Heart left ventricle (tissue), 16 donors: ENCODE data around the gene TMTC2. TPM values are rescaled to one million over a fixed set of nuclear protein-coding genes. Genes with fewer than 3 reads are reported as not detected.

ENCODE experiments used
- ATAC-seq, 4 donors: fragments of 200-7000 bp; cut with Tn5 transposase; one replicate each; pipeline ENCODE4 v1.9.1; 2020 to 2022; ENCODE audit warnings: moderate library complexity in 4 of 4, mild to moderate bottlenecking in 3 of 4, moderate number of reproducible peaks in 1 of 4
- DNase-seq, 5 donors: peaks; one replicate each; pipeline ENCODE4 v3.0.0-alpha.2; 2020
- H3K27ac ChIP-seq, 12 donors: fragments of 200-600 bp; sonication (generic) in 4 of 12; one replicate each; pipeline versions ENCODE4 v1.5.0 to v1.8.0; 2016 to 2022; ENCODE audit warnings: mild to moderate bottlenecking in 2 of 12
- H3K27me3 ChIP-seq, 9 donors: fragments of 200-600 bp; sonication (generic) in 2 of 9; one replicate each; pipeline versions ENCODE4 v1.5.1 to v1.8.0; 2016 to 2022; ENCODE audit warnings: mild to moderate bottlenecking in 3 of 9
- H3K36me3 ChIP-seq, 9 donors: fragments of 200-600 bp; sonication (generic) in 2 of 9; one replicate each; pipeline versions ENCODE4 v1.5.0 to v1.8.0; 2018 to 2022; ENCODE audit warnings: mild to moderate bottlenecking in 2 of 9
- H3K4me1 ChIP-seq, 12 donors: fragments of 200-600 bp; sonication (generic) in 4 of 12; one replicate each; pipeline versions ENCODE4 v1.5.0 to v1.8.0; 2016 to 2022; ENCODE audit warnings: mild to moderate bottlenecking in 3 of 12
- H3K4me3 ChIP-seq, 12 donors: fragments of 200-600 bp; sonication (generic) in 4 of 12; one replicate each; pipeline versions ENCODE4 v1.5.0 to v1.8.0; 2017 to 2022; ENCODE audit warnings: mild to moderate bottlenecking in 9 of 12, moderate library complexity in 4 of 12
- H3K9me3 ChIP-seq, 12 donors: fragments of 200-600 bp; sonication (generic) in 4 of 12; one replicate each; pipeline versions ENCODE4 v1.5.0 to v1.8.0; 2016 to 2022; ENCODE audit warnings: mild to moderate bottlenecking in 1 of 12
- POLR2A ChIP-seq, 2 donors: fragments of 450-650 bp; IDR thresholded peaks; one replicate each; pipeline ENCODE4 v1.6.1; 2017; ENCODE audit warnings: antibody characterized with exemption in 2 of 2, mild to moderate bottlenecking in 2 of 2, moderate library complexity in 2 of 2
- WGBS, 4 donors: extraction: QIAGEN DNeasy Blood & Tissue Kit in 2 of 4; methylation state at CpG; one replicate each; pipeline versions ENCODE4 v1.1.5 to v1.1.7; 2013 to 2018; 5-methylcytosine and 5-hydroxymethylcytosine counted together
- intact Hi-C, 10 donors: fragments of 100-400 bp; cut with DNase I; formaldehyde crosslinking; loops; one replicate each; pipeline versions ENCODE4 v1.11.1 to v1.14.2; 2022
- polyA plus RNA-seq, 2 donors: library from polyadenylated mRNA; stranded (reverse); fragments of 200-250 nt; gene quantifications; one replicate each; pipeline ENCODE4 v1.2.3, GENCODE V29; 2013
- total RNA-seq, 9 donors: library from RNA; depleted of rRNA in 2 of 9; stranded (reverse); fragments of >200 nt in 2 of 9; fragmentation: NEBNext Ultra II Directional in 3 of 9; extraction: Animal tissue kit (Norgen Biotek cat#: 25700) in 3 of 9; gene quantifications; one replicate each; pipeline versions ENCODE4 v1.1.0 to v1.2.4, GENCODE V29; 2016 to 2023
- TF ChIP-seq, protein P1 (sequence below), 12 donors: fragments of 200-600 bp; sonication (generic) in 4 of 12; IDR thresholded peaks; one replicate each; pipeline versions ENCODE4 v1.5.0 to v1.8.0; 2018 to 2022; ENCODE audit warnings: antibody characterized with exemption in 12 of 12, mild to moderate bottlenecking in 5 of 12
- donor health status: ischemic (EF 13 %, LVEDD 7.1; RV severe dilation, severe dysfunction).
- donor health status: healthy with polysubstance abuse.
- donor health status: DM: no; HTN: yes; CAD: no.
- donor health status: DM: no; HTN: no; CAD: no.
- donor health status: ischemic (EF 25% LVEDD 6.9; RV normal size, moderate dysfunction).
- donor health status: ischemic (EF 25% LVEDD 5.7; RV mildly dilated, moderate dysfunction).
- donor health status: healthy.
- donor health status: DM: yes; HTN: yes; CAD: no.
- donor health status: ischemic (EF 35%, LVEDD 5.7; RV mildly dilated, moderate dysfunction).
- donor health status: nonischemic (EF 11% LVEDD 7.7; RV severe dilation, severe dysfunction).
- donor health status: DM: yes; HTN: yes; CAD: no.
- donor health status: PGD.
- donor health status: ischemic (EF 29% LVEDD 5.4; RV normal size, mild dysfunction).
- donor health status: nonischemic (EF 23%, LVEDD 6.1; RV moderate dilation, normal function).

TMTC2 gene
- total and polyA plus RNA-seq, 11 donors, result 1.1 to 5.7 (median 3.3) TPM

DNA sequence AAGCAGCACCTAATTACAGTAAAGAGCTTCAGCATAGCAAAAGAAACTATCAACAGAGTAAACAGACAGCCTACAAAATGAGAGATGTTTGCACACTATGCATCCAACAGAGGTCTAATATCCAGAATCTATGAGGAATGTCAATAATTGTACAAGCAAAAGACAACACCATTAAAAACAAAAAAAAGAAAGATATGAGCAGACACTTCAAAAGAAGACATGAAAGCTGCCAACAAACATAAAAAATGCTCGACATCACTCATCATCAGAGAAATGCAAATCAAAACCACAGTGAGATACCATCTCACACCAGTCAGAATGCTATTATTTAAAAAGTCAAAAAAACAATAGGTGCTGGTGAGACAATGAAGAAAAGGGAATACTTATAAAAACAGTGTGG is 273.1 kb downstream of the TMTC2 start:
- intact Hi-C loops, result no loop called here
- Histone ChIP-seq H3K4me1 (no peaks in the 10 kb centered on the region), H3K4me3 (no peak overlapping the region), H3K9me3 (no peaks in the 10 kb centered on the region), H3K36me3 (no peaks in the 10 kb centered on the region), H3K27ac (no peak overlapping the region), H3K27me3 (no peaks in the 10 kb centered on the region)
- TF ChIP-seq, protein P1, sequence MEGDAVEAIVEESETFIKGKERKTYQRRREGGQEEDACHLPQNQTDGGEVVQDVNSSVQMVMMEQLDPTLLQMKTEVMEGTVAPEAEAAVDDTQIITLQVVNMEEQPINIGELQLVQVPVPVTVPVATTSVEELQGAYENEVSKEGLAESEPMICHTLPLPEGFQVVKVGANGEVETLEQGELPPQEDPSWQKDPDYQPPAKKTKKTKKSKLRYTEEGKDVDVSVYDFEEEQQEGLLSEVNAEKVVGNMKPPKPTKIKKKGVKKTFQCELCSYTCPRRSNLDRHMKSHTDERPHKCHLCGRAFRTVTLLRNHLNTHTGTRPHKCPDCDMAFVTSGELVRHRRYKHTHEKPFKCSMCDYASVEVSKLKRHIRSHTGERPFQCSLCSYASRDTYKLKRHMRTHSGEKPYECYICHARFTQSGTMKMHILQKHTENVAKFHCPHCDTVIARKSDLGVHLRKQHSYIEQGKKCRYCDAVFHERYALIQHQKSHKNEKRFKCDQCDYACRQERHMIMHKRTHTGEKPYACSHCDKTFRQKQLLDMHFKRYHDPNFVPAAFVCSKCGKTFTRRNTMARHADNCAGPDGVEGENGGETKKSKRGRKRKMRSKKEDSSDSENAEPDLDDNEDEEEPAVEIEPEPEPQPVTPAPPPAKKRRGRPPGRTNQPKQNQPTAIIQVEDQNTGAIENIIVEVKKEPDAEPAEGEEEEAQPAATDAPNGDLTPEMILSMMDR (IDR thresholded peaks at IDR 0.05), result no peak
- TF ChIP-seq POLR2A (IDR thresholded peaks at IDR 0.05), result no peak
- ATAC-seq (no peak), DNase-seq (no peak)
- 91 to 96% (median 95%) methylated on average over 1 of the region's 1 CpG for WGBS, 4 donors

DNA sequence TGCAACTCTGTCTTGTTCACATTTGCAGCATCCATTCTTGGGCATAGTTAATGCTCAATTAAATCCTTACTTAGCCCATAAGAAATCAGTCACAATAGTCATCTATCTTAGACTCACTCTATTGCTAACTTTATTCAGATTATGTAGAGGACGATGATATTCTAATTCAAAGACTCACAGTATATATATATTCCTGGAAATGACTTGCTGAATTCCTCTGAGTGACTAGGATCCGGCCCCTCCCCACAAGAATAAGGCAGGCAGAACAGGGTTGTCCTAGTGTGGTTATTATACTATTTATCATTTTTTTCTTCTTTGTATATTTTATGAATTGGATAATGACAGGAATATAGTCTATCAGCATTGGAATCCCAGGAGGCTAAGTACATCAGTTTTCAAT is 275.1 kb downstream of the TMTC2 start:
- H3K27me3 ChIP-seq, result no peaks in the 10 kb centered on the region
- no peaks in the 10 kb centered on the region for H3K36me3 ChIP-seq
- DNase-seq, result no peak
- peaks cover 0 to 3% (median 0%) of the 10 kb centered on the region in 12 donors for H3K4me1 ChIP-seq
- H3K9me3 ChIP-seq, result no peaks in the 10 kb centered on the region
- ATAC-seq, result no peak
- no peak overlapping the region for H3K4me3 ChIP-seq
- 92 to 95% (median 94%) methylated on average over 2 of the region's 2 CpGs for WGBS, 4 donors
- TF ChIP-seq, protein P1 (IDR thresholded peaks at IDR 0.05), result no peak
- no peak for TF ChIP-seq POLR2A (IDR thresholded peaks at IDR 0.05)
- no peak overlapping the region for H3K27ac ChIP-seq
- intact Hi-C loops, result no loop called here

DNA sequence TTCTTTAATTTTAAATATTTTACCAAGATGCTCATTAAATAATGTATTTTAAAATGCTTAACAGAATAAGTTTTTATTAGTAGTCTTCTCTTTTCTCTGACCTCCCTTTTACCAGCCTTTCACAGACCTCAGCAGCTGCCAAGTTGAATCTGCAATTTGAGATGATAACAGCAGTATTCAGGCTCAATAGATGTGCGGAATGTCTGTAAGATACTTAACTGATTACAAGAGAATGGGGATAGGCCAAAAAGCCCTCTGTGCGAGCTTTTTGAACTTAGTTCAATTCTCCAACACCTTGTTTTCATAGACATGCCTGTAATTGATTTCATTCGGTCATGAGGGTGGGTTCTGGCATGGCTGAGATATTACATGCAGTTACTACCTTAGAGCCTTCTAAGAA is 277.2 kb downstream of the TMTC2 start:
- ATAC-seq, result no peak
- no peak for DNase-seq
- TF ChIP-seq, protein P1 (IDR thresholded peaks at IDR 0.05), result no peak
- TF ChIP-seq POLR2A (IDR thresholded peaks at IDR 0.05), result no peak
- intact Hi-C loops, result no loop called here
- Histone ChIP-seq H3K27me3 (no peaks in the 10 kb centered on the region), H3K9me3 (no peaks in the 10 kb centered on the region), H3K4me3 (no peak overlapping the region), H3K27ac (no peak overlapping the region), H3K36me3 (no peaks in the 10 kb centered on the region), H3K4me1 (peaks cover 0 to 3% (median 0%) of the 10 kb centered on the region in 12 donors)
- 72 to 87% (median 80%) methylated on average over 3 of the region's 3 CpGs for WGBS, 4 donors

DNA sequence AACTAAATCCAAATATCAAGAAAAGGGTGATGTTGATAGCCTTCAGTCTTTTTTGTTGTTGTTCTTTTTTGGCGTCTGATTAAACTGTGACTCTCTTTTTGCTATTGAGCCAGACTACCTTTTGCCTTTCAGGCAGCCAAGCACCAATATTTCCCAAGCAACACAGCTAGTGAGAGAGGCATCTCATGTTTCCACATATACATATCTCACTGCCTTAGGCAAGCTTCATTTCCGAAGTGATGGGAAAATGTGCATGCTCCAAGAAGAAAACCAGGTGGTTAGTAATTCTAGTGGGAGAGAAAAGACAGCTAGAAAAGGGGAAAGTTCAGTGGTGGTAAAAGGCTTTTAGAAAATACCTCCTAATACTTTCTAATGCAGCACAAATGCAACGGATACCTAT is 277.7 kb downstream of the TMTC2 start:
- Histone ChIP-seq H3K27me3 (no peaks in the 10 kb centered on the region), H3K9me3 (no peaks in the 10 kb centered on the region), H3K36me3 (no peaks in the 10 kb centered on the region), H3K27ac (no peak overlapping the region), H3K4me3 (no peak overlapping the region), H3K4me1 (peaks cover 0 to 3% (median 0%) of the 10 kb centered on the region in 12 donors)
- intact Hi-C loops, result no loop called here
- WGBS, 4 donors, result 72 to 82% (median 79%) methylated on average over 3 of the region's 3 CpGs
- TF ChIP-seq, protein P1 (IDR thresholded peaks at IDR 0.05), result no peak
- no peak for TF ChIP-seq POLR2A (IDR thresholded peaks at IDR 0.05)
- ATAC-seq (no peak), DNase-seq (no peak)
